HepG2 (cell line): ENCODE results near the gene ADAMTS4. TPM values are rescaled to one million over a fixed set of nuclear protein-coding genes. Genes with fewer than 3 reads are reported as not detected.
A peak's percentile ranks its signal among the peaks of the same experiment; 100 is the strongest.

Experiments
- ETV5 ChIP-seq: IDR thresholded peaks from 2 replicates; pipeline ENCODE4 v1.6.1; 2018; ENCODE audit warnings: missing biosample characterization, missing genetic modification reagents, inconsistent platforms, borderline replicate concordance
- GATA4 ChIP-seq: sonication (generic); IDR thresholded peaks from 2 replicates; pipeline ENCODE4 v1.6.1; 2016; ENCODE audit warnings: antibody characterized with exemption, low read depth, borderline replicate concordance
- MZF1 ChIP-seq: sonication (generic); formaldehyde crosslinking; IDR thresholded peaks from 2 replicates; pipeline ENCODE4 v1.8.1; 2023; ENCODE audit warnings: mild to moderate bottlenecking, missing genetic modification reagents, borderline replicate concordance
- RAD21 ChIP-seq: fragments of 450-650 bp; formaldehyde crosslinking; IDR thresholded peaks from 2 replicates; pipeline ENCODE4 v1.5.0; 2020; ENCODE audit warnings: mild to moderate bottlenecking
- RFX1 ChIP-seq: fragments of 450-650 bp; IDR thresholded peaks from 2 replicates; pipeline ENCODE4 v1.6.1; 2017
- SP4 ChIP-seq: sonication (generic); formaldehyde crosslinking; IDR thresholded peaks from 2 replicates; pipeline ENCODE4 v1.8.1; 2023; ENCODE audit warnings: mild to moderate bottlenecking, missing genetic modification reagents
- ZBTB7A ChIP-seq: sonication (generic); formaldehyde crosslinking; IDR thresholded peaks from 2 replicates; pipeline ENCODE4 v1.8.0; 2022; ENCODE audit warnings: mild to moderate bottlenecking, missing genetic modification reagents
- polyA plus RNA-seq, 8 experiments: library from polyadenylated mRNA; depleted of rRNA in 3 of 8; stranded (reverse) in 7 of 8; unstranded in 1 of 8; fragments of >200 nt; fragmentation: Illumina TruSeq in 4 of 8; extraction: Trizol in 4 of 8; gene quantifications; 2 replicates each; pipeline versions ENCODE4 v1.2.1 to v1.2.3, GENCODE V29; 2011 to 2016; ENCODE audit warnings: low read depth in 4 of 8, missing spikeins in 1 of 8, mixed read lengths in 1 of 8; ENCODE audit not compliant: insufficient read depth in 1 of 8
- total RNA-seq, 5 experiments: library from RNA; depleted of rRNA; stranded (reverse); fragments of >200 nt; fragmentation: Illumina TruSeq; extraction: Trizol; gene quantifications; 2 replicates each; pipeline ENCODE4 v1.2.3, GENCODE V29; 2016; ENCODE audit warnings: low read depth in 1 of 5
- TF ChIP-seq, protein P1 (sequence below): sonication (generic); formaldehyde crosslinking; IDR thresholded peaks from 2 replicates; pipeline ENCODE4 v1.5.1; 2020; ENCODE audit warnings: mild to moderate bottlenecking, missing genetic modification reagents
- TF ChIP-seq, protein P2 (sequence below): sonication (generic); formaldehyde crosslinking; IDR thresholded peaks from 2 replicates; pipeline ENCODE4 v1.4.0; 2020; ENCODE audit warnings: missing genetic modification reagents, borderline replicate concordance
- TF ChIP-seq, protein P3 (sequence below): sonication (generic); formaldehyde crosslinking; IDR thresholded peaks from 2 replicates; pipeline ENCODE4 v1.5.0; 2020; ENCODE audit warnings: mild to moderate bottlenecking, missing genetic modification reagents, borderline replicate concordance
- TF ChIP-seq, protein P4 (sequence below): sonication (generic); formaldehyde crosslinking; IDR thresholded peaks from 2 replicates; pipeline ENCODE4 v1.9.0; 2021; ENCODE audit warnings: missing genetic modification reagents, mild to moderate bottlenecking, borderline replicate concordance

The ADAMTS4 gene
- total and polyA plus RNA-seq, 2 of the 13 experiments (the other 11 are each of a cell fraction or from before 2014, with no cell fraction given), result 0.51 to 1.7 TPM

DNA sequence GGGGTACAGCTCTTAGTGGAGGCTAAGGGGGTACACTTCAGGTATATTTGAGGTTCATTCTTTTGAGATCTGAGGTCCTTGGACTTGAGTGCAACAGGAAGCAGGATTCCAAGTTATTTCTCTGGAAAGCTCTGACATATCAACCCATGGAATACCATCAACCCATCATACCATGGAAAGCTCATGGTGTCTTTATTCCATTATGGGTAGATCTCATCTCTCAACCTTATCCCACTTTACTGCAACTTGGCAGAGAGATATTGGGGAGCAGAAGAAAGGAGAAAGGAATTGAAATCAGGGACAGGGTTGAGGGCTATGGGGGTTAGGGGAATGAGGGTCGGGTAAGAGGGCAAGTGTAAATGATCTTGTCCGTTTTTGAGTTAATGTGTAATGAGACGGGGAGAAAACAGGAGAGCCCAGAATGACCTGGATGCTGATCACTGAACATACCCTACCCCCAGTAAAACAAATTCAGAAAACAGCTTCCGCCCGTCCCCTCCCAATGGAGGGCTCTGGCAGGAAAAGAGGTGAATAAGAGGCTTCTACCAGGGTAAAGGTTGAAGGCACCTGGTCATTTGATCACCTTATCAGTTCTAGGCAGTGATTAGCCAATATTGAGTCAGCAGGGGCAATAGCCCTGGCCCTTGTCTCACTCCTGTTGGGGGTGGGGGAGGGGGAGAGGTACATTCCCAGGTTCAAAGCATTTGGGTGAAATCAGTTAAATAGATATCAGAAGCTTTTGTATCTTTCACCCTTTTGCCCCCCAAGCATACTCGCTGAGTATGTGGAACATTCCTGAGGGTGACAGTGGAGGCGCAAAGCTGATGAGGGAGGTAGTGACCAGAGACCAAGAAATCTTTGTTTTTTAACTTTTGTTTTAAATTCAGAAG lies 25.2 kb upstream of the ADAMTS4 start (continued):
- TF ChIP-seq ETV5 (CRISPR knock-in tag), result peak; percentile 98
- peak; percentile 98 for TF ChIP-seq GATA4
- TF ChIP-seq MZF1 (CRISPR knock-in tag), result no peak
- no peak; the same call in 1 of the 2 replicates for TF ChIP-seq ZBTB7A (CRISPR knock-in tag)
- no peak for TF ChIP-seq RFX1
- TF ChIP-seq, protein P1, sequence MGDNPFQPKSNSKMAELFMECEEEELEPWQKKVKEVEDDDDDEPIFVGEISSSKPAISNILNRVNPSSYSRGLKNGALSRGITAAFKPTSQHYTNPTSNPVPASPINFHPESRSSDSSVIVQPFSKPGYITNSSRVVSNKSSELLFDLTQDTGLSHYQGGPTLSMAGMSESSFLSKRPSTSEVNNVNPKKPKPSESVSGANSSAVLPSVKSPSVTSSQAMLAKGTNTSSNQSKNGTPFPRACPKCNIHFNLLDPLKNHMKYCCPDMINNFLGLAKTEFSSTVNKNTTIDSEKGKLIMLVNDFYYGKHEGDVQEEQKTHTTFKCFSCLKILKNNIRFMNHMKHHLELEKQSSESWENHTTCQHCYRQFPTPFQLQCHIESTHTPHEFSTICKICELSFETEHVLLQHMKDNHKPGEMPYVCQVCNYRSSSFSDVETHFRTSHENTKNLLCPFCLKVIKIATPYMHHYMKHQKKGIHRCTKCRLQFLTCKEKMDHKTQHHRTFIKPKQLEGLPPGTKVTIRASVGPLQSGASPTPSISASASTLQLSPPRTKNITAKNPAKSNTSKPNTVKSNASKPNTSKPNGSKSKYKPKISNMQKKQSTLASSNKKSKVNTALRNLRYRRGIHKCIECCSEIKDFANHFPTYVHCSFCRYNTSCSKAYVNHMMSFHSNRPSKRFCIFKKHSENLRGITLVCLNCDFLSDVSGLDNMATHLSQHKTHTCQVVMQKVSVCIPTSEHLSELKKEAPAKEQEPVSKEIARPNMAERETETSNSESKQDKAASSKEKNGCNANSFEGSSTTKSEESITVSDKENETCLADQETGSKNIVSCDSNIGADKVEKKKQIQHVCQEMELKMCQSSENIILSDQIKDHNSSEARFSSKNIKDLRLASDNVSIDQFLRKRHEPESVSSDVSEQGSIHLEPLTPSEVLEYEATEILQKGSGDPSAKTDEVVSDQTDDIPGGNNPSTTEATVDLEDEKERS, result 0 out of 2 replicates have a peak, but pooled peaks have one; percentile 11
- TF ChIP-seq, protein P2, sequence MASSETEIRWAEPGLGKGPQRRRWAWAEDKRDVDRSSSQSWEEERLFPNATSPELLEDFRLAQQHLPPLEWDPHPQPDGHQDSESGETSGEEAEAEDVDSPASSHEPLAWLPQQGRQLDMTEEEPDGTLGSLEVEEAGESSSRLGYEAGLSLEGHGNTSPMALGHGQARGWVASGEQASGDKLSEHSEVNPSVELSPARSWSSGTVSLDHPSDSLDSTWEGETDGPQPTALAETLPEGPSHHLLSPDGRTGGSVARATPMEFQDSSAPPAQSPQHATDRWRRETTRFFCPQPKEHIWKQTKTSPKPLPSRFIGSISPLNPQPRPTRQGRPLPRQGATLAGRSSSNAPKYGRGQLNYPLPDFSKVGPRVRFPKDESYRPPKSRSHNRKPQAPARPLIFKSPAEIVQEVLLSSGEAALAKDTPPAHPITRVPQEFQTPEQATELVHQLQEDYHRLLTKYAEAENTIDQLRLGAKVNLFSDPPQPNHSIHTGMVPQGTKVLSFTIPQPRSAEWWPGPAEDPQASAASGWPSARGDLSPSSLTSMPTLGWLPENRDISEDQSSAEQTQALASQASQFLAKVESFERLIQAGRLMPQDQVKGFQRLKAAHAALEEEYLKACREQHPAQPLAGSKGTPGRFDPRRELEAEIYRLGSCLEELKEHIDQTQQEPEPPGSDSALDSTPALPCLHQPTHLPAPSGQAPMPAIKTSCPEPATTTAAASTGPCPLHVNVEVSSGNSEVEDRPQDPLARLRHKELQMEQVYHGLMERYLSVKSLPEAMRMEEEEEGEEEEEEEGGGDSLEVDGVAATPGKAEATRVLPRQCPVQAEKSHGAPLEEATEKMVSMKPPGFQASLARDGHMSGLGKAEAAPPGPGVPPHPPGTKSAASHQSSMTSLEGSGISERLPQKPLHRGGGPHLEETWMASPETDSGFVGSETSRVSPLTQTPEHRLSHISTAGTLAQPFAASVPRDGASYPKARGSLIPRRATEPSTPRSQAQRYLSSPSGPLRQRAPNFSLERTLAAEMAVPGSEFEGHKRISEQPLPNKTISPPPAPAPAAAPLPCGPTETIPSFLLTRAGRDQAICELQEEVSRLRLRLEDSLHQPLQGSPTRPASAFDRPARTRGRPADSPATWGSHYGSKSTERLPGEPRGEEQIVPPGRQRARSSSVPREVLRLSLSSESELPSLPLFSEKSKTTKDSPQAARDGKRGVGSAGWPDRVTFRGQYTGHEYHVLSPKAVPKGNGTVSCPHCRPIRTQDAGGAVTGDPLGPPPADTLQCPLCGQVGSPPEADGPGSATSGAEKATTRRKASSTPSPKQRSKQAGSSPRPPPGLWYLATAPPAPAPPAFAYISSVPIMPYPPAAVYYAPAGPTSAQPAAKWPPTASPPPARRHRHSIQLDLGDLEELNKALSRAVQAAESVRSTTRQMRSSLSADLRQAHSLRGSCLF (CRISPR knock-in tag), result no peak
- TF ChIP-seq, protein P3, sequence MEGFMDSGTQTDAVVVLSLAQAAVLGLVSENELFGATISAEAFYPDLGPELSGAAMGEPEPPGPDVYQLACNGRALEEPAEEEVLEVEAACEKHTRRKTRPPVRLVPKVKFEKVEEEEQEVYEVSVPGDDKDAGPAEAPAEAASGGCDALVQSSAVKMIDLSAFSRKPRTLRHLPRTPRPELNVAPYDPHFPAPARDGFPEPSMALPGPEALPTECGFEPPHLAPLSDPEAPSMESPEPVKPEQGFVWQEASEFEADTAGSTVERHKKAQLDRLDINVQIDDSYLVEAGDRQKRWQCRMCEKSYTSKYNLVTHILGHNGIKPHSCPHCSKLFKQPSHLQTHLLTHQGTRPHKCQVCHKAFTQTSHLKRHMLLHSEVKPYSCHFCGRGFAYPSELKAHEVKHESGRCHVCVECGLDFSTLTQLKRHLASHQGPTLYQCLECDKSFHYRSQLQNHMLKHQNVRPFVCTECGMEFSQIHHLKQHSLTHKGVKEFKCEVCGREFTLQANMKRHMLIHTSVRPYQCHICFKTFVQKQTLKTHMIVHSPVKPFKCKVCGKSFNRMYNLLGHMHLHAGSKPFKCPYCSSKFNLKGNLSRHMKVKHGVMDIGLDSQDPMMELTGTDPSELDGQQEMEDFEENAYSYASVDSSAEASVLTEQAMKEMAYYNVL (CRISPR knock-in tag), result peak; percentile 77; the same call in 1 of the 2 replicates
- 0 out of 2 replicates have a peak, but pooled peaks have one; percentile 18 for TF ChIP-seq RAD21 (CRISPR knock-in tag)
- TF ChIP-seq, protein P4, sequence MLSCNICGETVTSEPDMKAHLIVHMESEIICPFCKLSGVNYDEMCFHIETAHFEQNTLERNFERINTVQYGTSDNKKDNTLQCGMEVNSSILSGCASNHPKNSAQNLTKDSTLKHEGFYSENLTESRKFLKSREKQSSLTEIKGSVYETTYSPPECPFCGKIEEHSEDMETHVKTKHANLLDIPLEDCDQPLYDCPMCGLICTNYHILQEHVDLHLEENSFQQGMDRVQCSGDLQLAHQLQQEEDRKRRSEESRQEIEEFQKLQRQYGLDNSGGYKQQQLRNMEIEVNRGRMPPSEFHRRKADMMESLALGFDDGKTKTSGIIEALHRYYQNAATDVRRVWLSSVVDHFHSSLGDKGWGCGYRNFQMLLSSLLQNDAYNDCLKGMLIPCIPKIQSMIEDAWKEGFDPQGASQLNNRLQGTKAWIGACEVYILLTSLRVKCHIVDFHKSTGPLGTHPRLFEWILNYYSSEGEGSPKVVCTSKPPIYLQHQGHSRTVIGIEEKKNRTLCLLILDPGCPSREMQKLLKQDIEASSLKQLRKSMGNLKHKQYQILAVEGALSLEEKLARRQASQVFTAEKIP, result no peak
- TF ChIP-seq SP4 (CRISPR knock-in tag), result no peak
